HL-60 (cell line): ENCODE measurements around the gene HLCS.

Experiments used
- POLR2AphosphoS5 ChIP-seq: IDR thresholded peaks from 2 replicates; pipeline ENCODE4 v1.6.1; 2012; ENCODE audit warnings: low read depth
- SPI1 ChIP-seq: IDR thresholded peaks from 2 replicates; pipeline ENCODE4 v1.6.1; 2012; ENCODE audit warnings: low read depth, mild to moderate bottlenecking, borderline replicate concordance
- TF ChIP-seq, protein P1 (sequence below): IDR thresholded peaks from one replicate; pipeline ENCODE4 v1.5.1; 2011; ENCODE audit warnings: low read length, control low read depth, inconsistent platforms; ENCODE audit not compliant: insufficient read depth

DNA sequence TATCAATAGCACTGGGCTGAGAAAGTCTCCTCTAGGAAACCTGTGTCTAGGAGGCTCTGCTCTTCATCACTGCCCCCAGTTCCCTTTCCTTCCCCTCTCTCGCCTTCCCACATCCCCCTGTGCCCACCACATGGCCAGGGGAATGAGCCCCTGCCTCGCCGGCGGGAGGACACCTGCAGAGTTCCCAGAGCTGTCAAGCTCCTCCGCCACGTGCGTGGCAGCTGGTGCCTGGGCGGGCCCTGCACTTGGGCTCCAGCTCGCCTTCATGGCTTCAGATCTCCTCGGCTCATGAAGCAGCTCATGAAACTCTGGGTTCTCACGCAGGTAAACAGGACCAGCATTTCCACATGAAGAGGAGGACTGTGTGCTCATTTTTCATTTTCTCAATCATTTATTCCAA lies 204.8 kb downstream of the HLCS start:
- TF ChIP-seq, protein P1, sequence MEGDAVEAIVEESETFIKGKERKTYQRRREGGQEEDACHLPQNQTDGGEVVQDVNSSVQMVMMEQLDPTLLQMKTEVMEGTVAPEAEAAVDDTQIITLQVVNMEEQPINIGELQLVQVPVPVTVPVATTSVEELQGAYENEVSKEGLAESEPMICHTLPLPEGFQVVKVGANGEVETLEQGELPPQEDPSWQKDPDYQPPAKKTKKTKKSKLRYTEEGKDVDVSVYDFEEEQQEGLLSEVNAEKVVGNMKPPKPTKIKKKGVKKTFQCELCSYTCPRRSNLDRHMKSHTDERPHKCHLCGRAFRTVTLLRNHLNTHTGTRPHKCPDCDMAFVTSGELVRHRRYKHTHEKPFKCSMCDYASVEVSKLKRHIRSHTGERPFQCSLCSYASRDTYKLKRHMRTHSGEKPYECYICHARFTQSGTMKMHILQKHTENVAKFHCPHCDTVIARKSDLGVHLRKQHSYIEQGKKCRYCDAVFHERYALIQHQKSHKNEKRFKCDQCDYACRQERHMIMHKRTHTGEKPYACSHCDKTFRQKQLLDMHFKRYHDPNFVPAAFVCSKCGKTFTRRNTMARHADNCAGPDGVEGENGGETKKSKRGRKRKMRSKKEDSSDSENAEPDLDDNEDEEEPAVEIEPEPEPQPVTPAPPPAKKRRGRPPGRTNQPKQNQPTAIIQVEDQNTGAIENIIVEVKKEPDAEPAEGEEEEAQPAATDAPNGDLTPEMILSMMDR = no peak
- TF ChIP-seq POLR2AphosphoS5 (no peak), SPI1 (no peak)
